ENCODE measurements around the gene COL9A3. TPM values are rescaled to one million over a fixed set of nuclear protein-coding genes. Genes with fewer than 3 reads are reported as not detected.

COL9A3 gene
- total and polyA plus RNA-seq, 2 experiments from 2014 or later, result 23.9 to 68.1 TPM

DNA sequence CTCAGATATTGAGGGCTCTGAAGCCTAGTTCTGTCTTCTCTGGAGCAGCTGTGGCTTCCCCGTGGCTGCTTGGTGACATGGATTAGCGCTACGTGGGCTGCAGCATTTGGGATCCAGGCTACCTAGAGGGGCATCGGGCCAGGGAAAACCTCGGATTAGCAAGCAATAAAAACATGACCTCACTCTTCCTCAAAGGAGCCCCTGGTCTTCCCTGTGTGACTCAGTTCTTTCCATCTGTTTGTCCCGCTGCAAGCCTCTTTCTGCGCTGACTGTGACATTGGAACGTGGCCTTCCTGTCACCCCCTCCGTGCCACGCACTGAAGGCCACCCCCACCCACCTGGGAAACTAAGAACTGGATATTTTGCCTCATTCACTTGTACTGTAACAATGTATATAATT is 17.0 kb upstream of the COL9A3 start:
- H3K9me3 ChIP-seq (ENCODE audit: low read depth), result no peaks in the 10 kb centered on the region
- no peaks in the 10 kb centered on the region for H3K27me3 ChIP-seq
- WGBS (ENCODE audit: low lambda C conversion rate, missing lambda C conversion rate), result 90% methylated on average over 10 of the region's 10 CpGs
- H3K79me2 ChIP-seq, result peaks cover 5% of the 10 kb centered on the region
- no peak overlapping the region for H3K4me3 ChIP-seq
- no peak overlapping the region for H3K27ac ChIP-seq
- TF ChIP-seq CTCF (IDR thresholded peaks at IDR 0.05; ENCODE audit: poor library complexity), result no peak
- no peaks in the 10 kb centered on the region for H4K20me1 ChIP-seq (ENCODE audit: insufficient read depth, poor library complexity, severe bottlenecking)
- H3K4me1 ChIP-seq (ENCODE audit: insufficient read depth), result peaks cover 13% of the 10 kb centered on the region
- H3K4me2 ChIP-seq, result no peak overlapping the region
- DNase-seq (ENCODE audit: low spot score), result no peak
- H3K36me3 ChIP-seq (replicated peaks; ENCODE audit: insufficient read depth, low read depth), result no peaks in the 10 kb centered on the region
- no peak overlapping the region for H2AFZ ChIP-seq
- H3K9me2 ChIP-seq (replicated peaks; ENCODE audit: insufficient read depth), result no peaks in the 10 kb centered on the region

GRCh38 chr20:62800314-62801259 is 16.3 kb upstream of the COL9A3 start:
- Histone ChIP-seq H3K27me3 (no peaks in the 10 kb centered on the region), H2AFZ (no peak overlapping the region), H3K4me3 (no peak overlapping the region), H3K4me1 (ENCODE audit: insufficient read depth) (peaks cover 12% of the 10 kb centered on the region), H4K20me1 (ENCODE audit: insufficient read depth, poor library complexity, severe bottlenecking) (peaks cover 3% of the 10 kb centered on the region), H3K36me3 (replicated peaks; ENCODE audit: insufficient read depth, low read depth) (no peaks in the 10 kb centered on the region), H3K9me3 (ENCODE audit: low read depth) (no peaks in the 10 kb centered on the region), H3K27ac (no peak overlapping the region), H3K4me2 (no peak overlapping the region), H3K79me2 (peaks cover 8% of the 10 kb centered on the region), H3K9me2 (replicated peaks; ENCODE audit: insufficient read depth) (no peaks in the 10 kb centered on the region)
- no peak for TF ChIP-seq EZH2phosphoT487 (IDR thresholded peaks at IDR 0.05; ENCODE audit: low read depth, severe bottlenecking, unreplicated experiment)
- DNase-seq (ENCODE audit: low spot score), result no peak
- WGBS (ENCODE audit: low lambda C conversion rate, missing lambda C conversion rate), result 96% methylated on average over 26 of the region's 26 CpGs

- TF ChIP-seq EZH2 (IDR thresholded peaks at IDR 0.05; ENCODE audit: borderline replicate concordance), result no peak
- no peak for TF ChIP-seq CTCF (IDR thresholded peaks at IDR 0.05; ENCODE audit: poor library complexity)
- no peak for TF ChIP-seq EZH2phosphoT487 (IDR thresholded peaks at IDR 0.05; ENCODE audit: low read depth, severe bottlenecking, unreplicated experiment)
These were observed 15.4 kb upstream of the COL9A3 start for GRCh38 chr20:62801284-62802010.

More at GRCh38 chr20:62801284-62802010, 15.4 kb upstream of the COL9A3 start:
- Histone ChIP-seq H3K4me3 (no peak overlapping the region), H3K36me3 (replicated peaks; ENCODE audit: insufficient read depth, low read depth) (no peaks in the 10 kb centered on the region), H4K20me1 (ENCODE audit: insufficient read depth, poor library complexity, severe bottlenecking) (peaks cover 12% of the 10 kb centered on the region), H3K27ac (no peak overlapping the region), H3K4me2 (no peak overlapping the region), H3K79me2 (peaks cover 17% of the 10 kb centered on the region), H3K27me3 (no peaks in the 10 kb centered on the region), H2AFZ (no peak overlapping the region), H3K4me1 (ENCODE audit: insufficient read depth) (peaks cover 19% of the 10 kb centered on the region), H3K9me3 (ENCODE audit: low read depth) (no peaks in the 10 kb centered on the region), H3K9me2 (replicated peaks; ENCODE audit: insufficient read depth) (no peaks in the 10 kb centered on the region)
- DNase-seq (ENCODE audit: low spot score), result no peak
- WGBS (ENCODE audit: low lambda C conversion rate, missing lambda C conversion rate), result 92% methylated on average over 15 of the region's 15 CpGs

Measured in hepatocyte (in vitro differentiated cells).